Activated gamma-delta T cell (primary cell): ENCODE results near the gene AHNAK2.

ENCODE experiments used
- DNase-seq: peaks from one replicate; lab custom pipeline; 2025; lab: John Stamatoyannopoulos, UW

Gene AHNAK2

DNA sequence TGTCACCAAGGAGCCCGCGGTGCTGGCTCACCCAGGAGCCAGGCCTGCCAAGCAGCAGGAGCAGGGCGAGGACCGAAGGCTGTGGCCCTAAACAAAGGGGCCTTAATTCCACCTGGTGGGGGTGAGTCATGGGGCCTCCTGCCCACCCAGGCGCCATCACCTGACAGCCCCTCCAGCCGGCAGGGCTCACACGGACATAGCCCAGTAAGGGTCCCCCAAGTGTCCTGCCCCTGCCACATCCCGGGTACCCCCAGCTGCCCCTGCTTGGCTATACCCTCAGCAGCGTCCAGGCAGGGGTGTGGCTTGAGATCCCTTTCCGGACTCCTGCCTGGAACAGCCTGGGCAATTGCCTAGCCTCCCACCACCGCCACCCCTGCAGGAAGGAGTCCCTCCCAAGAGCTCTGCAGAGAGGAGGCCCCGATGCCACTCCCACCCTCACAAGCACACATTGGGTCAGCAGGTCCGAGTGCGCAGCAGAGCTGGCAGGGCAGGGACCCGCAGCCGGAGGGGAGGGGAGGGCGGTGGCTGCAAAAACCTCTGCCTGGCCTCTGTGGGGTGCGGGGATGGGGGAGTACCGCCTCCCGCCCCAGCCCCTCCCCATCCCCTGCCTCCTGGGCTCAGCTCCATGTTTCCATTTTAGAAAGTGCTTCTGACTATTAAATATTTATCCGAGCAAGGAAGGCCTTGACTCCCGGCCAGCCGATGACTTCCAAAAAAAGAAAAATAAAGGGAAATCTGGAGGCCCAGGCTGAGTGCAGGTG lies 4.6 kb downstream of the AHNAK2 start:
- no peak for DNase-seq

DNA sequence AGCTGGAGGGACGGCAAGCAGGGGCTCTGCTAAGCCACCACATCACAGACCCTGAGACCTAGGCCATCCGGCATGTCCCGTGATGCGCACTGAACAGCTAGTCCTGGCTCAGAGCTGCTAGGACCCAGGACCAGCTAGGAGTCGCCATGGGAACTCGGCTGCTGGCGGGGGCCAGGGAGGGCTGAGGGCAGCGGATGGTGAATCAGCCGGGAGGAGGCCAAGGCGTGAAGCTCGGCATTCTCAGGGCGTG lies 5.1 kb downstream of the AHNAK2 start:
- no peak for DNase-seq

GRCh38 chr14:104972301-104973134 lies 5.7 kb downstream of the AHNAK2 start:
- no peak for DNase-seq

GRCh38 chr14:104971447-104972240 lies 6.5 kb downstream of the AHNAK2 start:
- DNase-seq: no peak

GRCh38 chr14:104970231-104971068 lies 7.7 kb downstream of the AHNAK2 start:
- DNase-seq: no peak

DNA sequence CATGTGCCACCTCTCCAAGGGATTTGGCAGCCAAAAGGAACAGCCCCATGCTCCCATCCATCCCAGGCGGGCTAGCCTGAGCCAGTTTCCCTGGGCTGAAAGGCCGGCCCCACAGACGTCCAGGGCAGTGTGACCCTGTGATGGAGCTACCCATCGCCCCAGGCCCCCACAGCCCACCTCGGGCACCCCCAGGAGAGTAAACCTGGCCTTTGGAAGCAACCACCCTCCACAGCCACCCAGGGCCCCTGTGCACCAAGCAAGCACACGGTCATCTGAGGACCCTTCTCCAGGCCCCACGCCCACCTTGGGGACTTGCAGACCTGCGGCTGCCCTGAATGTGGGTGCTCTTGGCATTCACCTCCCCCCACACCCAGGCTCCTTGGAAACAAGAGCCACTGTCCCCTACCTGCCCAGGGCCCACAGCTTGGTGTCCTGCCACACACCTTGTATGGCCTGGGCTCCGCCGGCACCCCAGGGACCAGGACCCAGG lies 8.4 kb downstream of the AHNAK2 start:
- no peak for DNase-seq

- DNase-seq: no peak
Measured at GRCh38 chr14:104968541-104969401, 9.4 kb downstream of the AHNAK2 start.

DNA sequence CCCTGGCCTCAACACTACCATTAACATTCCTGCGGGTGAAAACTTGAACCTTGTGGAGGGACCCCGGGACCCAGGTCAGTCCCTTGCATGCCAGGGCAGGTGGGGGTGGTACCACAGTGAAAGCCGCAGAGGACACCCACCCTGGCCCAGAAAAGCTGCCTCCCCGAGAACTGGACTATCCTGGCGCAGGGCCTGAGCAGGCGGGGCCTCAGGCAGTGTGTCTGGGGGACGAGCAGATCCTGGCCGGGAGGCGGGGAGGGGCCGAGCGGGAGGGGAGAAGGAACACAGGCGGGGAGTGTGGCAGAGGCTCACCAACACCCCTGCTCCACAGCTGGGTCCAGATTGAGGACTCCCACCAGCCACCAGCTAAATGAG lies 10.0 kb downstream of the AHNAK2 start:
- no peak for DNase-seq

DNA sequence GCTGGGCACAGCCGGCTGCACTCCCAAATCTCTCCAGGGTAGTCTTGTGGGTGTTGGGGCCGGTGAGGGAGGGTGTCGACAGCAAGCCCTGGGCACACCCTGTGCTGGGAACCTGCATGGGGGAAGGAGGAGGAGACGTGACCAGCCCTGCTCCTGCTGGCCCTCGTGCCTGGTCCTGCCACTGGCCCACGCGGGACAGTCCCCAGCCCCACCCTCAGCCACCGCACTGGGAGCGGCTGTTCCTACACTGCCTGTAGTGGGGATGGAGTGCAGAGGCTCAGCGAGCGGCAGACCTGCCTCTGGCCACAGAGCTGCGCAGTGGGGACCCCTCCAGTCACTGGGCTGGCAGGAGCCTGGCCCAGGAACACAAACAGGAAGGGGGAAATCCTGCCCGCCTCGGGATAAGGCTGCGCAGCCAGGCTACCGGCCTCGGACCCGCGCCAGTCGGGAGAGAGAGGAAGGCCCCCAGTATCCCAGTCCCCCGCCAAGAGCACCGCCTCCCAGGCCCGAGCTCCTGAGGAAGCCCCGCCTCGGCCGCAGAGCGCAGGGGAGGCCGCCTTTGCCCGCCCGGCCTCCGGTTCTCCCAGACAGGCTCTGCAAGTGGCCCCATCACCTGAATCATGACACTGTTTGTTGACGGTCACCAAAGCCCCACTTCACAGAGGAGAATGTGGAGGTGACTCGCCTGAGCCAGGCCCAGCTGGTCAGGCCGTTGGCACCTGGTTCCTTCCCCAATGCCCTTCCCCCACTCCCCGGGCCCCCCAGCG lies 10.6 kb downstream of the AHNAK2 start:
- no peak for DNase-seq

- DNase-seq: no peak
Measured at GRCh38 chr14:104966981-104967385, 11.2 kb downstream of the AHNAK2 start.

DNA sequence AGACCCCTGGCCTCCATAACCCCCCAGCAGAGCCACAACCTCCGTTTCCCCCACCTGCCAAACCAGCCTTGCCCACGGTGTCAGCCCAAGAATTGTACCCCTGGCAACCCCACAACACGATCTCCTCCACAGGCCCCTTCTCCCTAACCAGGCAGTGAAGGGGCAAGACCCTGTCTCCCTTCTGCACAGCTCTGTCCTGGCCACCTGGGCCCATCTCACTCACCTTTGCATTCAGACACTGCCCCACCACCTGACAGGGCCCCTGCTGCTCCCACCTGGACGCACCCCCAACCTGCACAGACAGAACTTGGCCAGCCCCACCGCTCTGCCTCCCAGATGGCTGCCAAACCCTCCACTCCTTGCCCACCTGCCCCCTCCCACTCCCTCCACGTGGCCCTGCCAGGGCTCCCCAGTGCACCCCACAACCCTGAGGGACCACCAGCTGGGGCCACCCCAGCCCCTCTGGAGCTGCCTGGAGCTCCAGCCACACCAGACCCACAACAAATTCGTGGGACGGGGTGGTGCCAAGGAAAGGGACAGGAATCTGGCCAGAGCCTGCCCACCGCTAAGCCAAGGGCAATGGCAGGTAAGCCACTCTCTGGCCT lies 11.8 kb downstream of the AHNAK2 start:
- no peak for DNase-seq

- DNase-seq: no peak
Measured at GRCh38 chr14:104965561-104966231, 12.5 kb downstream of the AHNAK2 start.

GRCh38 chr14:104964546-104964945 lies 13.6 kb downstream of the AHNAK2 start:
- no peak for DNase-seq

- no peak for DNase-seq
Measured at GRCh38 chr14:104957146-104958113, 20.7 kb downstream of the AHNAK2 start.

GRCh38 chr14:104956290-104956890 lies 21.8 kb downstream of the AHNAK2 start:
- no peak for DNase-seq

DNA sequence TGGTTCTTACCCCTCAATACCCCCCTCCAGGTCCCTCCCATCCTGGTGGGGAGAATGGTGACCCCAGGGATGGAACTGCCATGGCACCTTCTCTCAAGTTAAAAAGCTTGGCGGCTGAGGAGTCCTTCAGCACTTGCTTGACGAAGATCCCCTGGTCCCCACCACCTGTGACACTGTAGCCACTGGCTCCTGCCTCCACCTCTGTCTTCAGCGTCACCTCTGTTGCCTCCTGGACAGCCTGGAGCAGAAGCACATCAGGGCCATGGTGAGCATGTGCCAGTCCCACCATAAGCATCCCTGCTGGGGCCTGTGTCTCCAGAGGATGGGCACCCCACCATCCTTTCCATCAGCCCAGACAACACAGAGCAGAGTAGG lies 22.8 kb downstream of the AHNAK2 start:
- DNase-seq: no peak

DNA sequence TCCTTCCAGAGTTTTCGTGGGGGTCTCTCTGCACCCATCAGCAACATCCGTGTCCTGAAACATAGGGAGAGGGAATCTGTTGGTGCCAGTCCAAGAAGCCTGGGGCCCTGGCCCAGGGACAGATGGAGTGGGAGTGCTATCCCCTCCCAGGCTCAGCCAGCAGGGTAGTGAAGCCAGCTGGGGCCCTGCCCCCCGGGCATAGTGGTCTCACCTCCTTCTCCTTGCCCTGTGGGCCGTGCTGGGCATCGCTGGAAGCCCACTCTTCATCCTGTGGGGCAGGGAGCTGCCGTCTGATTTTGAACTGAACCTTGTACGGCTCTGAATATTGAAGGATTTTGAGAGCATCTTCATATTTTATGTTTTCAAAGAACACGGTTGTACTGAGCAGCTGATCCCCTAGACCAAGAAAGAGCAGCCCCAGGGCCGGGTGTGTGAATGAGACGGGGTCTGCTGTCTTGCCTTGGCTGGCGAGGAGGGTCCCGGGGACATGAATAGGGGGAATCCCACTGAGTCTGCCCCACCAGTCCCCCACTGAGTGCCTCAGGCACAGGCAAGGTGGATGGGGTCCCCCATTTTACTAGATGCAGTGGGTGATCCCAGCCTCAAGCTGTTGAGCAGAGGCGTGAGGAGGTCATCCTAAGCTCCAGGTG lies 23.3 kb downstream of the AHNAK2 start:
- no peak for DNase-seq
